Measurements from ENCODE around the gene OR51A4. TPM values are rescaled to one million over a fixed set of nuclear protein-coding genes. Genes with fewer than 3 reads are reported as not detected.
"Not testable (repeated sequence)": the region's sequence is repeated elsewhere in the genome, so short reads cannot be mapped to it uniquely, and the experiment has no call there.

Gene OR51A4, protein sequence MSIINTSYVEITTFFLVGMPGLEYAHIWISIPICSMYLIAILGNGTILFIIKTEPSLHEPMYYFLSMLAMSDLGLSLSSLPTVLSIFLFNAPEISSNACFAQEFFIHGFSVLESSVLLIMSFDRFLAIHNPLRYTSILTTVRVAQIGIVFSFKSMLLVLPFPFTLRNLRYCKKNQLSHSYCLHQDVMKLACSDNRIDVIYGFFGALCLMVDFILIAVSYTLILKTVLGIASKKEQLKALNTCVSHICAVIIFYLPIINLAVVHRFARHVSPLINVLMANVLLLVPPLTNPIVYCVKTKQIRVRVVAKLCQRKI
- total RNA-seq (2014; rRNA removed; shearing (Covaris generic)): not detected in 2 replicates

DNA sequence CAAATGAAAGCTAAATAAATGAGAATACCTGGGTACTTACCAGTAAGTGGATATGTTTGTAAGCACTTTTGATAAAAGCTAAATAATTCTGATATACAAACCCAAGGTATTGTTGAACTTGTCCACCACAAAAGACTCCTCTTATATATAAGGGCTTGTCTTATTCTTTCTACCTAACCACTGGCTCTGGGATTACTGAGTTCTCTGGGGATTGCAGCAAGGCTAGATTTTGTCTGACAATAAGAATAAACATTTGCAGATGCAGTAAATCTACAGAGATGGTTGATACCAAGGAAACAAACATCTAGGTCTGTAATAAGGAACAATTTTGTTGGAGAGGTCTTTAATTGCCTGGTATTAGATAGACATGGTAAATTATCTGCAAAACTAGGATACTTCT lies at the start of gene OR51A4:
TSS of gene OR51A4 (minus strand) at position 101 of the 400 bp plus-strand sequence. CDS start 505 bp downstream, outside the sequence.
- DNase-seq (ENCODE audit: low read depth): no peak

DNA sequence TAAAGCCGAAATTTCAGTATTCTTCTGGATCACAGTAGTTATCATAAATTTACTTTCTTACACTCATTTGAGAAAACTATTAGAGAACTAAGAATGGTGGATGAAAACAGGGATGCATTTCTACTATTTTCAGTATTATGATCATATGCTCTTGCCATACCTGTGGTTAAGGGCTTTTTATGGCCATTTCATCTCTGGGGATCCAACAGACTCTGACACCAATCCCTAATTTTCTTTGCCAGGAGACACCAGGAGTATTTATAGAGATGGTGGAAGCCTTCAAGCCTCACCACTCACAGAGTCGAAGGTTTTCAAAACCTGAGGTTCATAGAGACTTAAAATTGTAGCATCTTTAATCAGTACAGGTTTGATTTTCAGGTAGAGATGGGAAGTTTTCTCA lies 47.1 kb upstream of the OR51A4 start, which contains the start of gene OR51L1:
TSS of gene OR51L1 (plus strand) at position 301 of the 400 bp plus-strand sequence. CDS start 4,132 bp downstream, outside the sequence.
- DNase-seq (ENCODE audit: low read depth): no peak

DNA sequence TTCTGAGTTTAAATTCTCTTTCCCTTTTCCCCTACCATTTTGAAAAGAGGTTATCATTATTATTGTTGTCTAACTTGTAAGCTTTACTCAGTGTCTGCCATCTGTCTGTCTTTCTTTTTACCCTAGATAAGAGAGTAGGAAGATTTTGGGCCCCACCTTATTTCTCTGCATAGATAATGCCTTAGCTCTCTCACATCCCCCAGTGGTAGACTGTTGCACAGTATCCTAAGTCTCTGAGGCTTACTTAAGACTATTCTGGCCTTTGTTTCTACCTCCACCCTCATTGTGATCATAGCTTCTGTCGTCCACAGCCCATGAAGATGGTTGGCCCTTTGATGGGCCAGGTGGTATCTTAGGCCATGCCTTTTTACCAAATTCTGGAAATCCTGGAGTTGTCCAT lies 43.7 kb upstream of the OR51A4 start:
- no peak for DNase-seq (ENCODE audit: low read depth)

DNA sequence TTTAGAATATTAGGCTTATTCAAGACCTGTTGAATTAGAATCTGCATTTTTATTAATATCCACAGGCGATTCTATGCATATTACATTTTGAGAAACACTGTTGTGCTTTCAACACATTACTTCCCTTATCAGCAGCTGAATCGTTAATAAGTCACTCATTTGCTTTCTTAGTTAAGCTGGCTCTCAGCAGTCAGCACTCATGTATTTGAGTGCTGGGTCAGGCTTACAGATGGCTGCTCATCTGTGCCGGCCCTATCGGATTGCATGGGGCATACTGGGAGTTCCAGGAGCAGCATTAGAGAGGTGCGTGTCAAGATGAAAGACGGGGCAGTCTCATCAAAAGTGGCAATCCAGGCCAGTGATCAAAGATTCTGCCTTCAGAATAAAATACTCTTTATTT lies 36.4 kb upstream of the OR51A4 start:
- no peak for DNase-seq (ENCODE audit: low read depth)

DNA sequence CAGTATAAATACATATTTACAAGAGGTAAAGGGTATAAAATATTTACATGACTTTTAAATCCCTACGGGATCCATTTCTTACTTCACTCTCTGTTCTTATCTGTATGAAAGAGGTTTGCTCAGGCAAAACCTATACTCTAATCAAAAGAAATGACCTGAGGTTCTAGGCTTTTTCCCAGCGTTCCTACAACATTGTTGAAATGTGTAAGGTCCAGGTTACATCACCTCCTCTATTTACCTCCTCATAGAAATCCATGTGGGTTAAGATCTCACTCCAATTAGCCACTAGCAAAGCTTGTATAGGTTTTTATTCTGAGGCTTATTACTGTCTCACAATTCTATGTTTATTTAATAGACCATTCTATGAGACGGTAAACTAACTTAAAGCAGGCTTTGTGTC lies 35.3 kb upstream of the OR51A4 start:
- DNase-seq (ENCODE audit: low read depth): no peak

DNA sequence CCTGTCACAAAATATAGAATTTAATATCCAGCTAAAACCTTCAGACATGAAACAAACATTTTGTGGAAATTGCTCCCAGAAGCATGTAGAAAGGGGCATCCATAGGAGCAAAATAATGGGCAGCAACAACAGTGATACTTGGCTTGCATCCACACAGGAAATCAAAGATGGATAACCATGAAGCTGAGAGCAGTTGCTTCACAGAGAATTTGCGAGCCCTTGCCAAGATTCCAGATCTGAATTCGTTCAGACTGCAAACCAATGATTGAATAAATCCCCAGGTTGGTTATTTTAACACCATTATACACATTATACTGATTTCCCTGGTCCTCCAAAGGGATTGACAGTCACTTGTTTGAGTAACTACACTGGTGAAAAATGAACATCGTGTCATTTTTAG lies 31.6 kb upstream of the OR51A4 start:
- DNase-seq (ENCODE audit: low read depth): no peak

DNA sequence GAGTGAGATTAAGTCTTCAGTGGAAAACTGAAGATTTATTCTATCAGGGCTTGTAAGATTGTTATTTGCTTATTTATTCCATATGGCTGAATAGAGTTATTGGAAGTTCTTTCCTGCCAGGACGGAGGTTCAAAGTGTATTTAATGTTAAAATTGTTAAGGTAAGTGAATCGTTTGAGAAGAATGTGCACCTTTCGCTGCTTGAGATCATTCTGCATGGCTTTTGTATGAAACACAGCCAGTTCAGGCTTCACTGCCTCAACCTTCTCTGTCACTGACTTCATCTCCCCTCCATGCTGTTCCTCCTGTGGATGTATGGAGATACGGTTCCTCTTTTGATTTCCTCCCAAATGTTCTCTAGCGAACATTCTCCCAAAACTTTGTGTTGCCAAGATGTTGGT lies 28.0 kb upstream of the OR51A4 start:
- DNase-seq (ENCODE audit: low read depth): no peak

DNA sequence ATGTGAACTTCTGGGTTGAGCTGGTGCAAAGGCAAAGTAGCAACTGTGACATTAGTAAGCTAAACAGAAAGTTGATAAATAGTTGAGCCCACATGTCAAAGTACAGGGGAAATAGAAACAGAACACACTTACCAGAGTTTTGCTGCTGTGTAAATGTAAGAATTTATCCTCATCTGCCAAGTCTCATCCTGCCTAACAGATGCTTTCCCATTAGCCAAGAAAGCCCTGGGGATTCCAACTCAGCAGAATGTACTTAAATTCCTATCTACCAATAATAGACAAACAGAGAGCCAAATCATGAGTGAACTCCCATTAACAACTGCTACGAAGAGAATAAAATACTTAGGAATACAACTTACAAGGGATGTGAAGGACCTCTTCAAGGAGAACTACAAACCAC lies 15.4 kb upstream of the OR51A4 start:
- DNase-seq (ENCODE audit: low read depth): no peak

DNA sequence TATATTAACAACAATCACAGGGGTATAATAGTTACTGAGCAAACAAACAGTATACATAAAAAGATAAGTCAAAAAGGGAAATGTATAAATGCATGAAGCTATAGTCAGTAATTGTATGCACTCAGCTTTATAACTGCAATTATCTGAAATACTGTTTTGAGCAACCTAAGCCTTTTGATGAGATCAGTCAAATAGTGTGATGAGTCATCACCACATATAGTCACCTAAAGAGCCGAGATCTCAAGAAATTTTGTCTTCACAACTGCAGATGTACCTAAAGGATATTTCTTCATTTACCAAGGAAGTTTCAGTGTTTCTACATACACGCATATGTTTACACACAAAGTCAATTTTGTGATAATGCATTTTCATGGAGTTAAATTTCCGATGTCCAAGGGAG lies 13.5 kb upstream of the OR51A4 start:
- no peak for DNase-seq (ENCODE audit: low read depth)

DNA sequence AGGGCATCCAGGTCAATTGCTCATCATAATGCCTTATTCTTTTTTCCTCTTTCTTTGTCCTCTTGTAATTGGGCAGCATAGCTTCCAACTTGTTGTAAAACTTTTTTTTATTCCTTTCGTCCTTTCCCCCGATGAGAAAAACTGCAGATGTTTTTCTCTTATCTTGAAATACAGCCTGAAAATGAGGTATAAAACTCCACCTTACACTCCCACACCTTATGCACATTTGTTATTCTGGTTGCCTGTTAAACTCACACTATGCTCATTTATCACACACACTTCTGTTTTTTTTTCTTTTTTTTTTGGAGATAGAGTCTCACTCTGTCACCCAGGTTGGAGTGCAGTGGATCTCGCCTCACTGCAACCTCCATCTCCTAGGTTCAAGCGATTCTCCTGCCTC lies 10.0 kb upstream of the OR51A4 start:
- DNase-seq (ENCODE audit: low read depth): no peak

DNA sequence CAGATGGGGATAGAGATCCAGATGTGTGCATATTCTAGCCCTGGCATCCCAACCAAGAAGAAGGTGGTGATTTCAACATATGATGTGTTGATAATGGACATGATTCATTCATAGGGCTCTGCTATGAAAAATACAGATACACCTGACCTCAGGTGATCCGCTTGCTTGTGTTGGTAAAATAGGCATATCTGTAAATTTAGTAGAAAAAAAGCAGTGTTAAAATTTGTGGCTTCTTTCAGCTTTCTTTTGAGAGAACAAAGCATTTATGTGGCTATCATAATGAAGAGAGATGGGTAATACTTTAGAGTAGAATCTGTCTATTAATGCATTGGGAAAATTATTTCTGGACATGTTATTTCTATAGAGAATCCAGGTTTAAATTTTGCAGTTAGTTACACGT lies 8.2 kb upstream of the OR51A4 start, which contains the start of gene OR51A2:
TSS of gene OR51A2 (minus strand) at position 101 of the 400 bp plus-strand sequence. CDS start at position 101, 0 bp downstream.
- DNase-seq (ENCODE audit: low read depth): not testable (repeated sequence)

DNA sequence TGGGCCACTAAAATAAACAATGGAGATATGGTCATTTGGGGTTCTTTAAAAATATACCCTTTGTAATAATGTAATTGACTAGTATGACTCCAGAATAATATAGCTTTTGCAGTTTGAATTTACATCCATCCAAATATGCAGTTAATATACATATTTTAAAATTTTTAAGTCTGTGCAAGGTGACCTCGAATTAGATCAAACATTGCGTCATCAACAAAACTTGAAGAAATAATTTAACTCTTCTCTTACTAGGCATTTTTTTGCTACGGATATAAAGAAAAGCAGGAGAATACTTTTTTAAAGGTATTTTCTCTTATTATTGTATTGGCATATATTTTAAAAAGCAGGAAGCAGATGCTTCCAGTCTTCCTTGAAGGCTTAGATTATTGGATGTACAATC lies 10.7 kb downstream of the OR51A4 start:
- no peak for DNase-seq (ENCODE audit: low read depth)

DNA sequence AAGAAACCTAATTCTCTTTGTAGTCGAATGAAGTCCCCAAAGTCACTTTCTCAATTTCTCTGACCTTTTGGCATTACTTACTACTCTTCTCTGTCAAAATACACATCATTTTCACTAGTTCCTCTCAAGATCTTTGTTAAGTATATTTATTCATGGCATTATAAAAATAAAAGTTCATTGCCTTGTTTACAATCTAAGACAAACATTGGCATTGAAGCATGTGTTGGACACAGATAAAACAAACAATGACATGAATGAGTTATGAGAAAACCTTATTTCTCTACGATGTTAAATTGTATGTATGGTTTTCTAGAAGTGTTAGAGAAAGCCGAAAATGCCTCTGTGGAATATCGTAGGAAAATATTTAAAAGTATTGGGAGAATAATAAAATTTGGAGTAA lies 14.7 kb downstream of the OR51A4 start:
- no peak for DNase-seq (ENCODE audit: low read depth)

DNA sequence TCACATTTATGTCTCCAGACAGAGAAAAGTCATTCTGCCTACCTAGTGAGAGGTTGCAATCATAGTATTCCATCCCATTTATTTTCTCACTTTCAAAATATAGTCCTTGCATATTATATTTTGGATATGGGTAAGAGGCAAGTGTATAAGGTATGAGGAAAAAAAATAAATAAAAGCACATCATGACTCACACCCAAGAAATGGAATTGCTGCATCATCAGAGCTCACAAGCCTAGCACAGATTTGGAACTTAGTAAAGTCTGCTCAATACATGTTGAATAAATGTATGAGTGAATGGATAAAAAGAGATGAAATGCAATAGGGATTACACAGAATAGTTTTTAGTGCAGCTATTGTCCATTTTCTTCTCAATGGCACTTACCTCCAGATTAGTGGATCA lies 20.8 kb downstream of the OR51A4 start:
- no peak for DNase-seq (ENCODE audit: low read depth)

DNA sequence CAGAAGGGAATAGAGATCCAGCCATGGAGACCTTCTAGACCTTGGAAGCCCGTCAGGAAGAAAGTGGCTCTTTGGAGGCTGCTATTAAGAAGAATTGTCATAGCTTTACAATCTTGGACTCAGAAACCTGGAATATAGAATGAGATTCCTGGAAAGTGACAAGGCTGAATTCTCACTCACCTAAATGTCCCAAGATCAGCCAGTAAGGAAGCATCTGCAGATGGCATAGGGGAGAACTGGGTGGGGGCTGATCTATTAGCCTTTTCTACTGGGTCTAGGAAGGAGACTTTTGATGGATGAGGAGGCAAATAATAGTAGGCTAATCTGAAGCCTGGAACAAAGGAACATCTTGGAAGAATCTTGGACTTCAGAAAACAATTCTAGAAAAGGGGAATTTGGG lies 23.2 kb downstream of the OR51A4 start, which contains the start of gene OR51G1:
TSS of gene OR51G1 (minus strand) at position 101 of the 400 bp plus-strand sequence. CDS start at position 101, 0 bp downstream.
- no peak for DNase-seq (ENCODE audit: low read depth)

DNA sequence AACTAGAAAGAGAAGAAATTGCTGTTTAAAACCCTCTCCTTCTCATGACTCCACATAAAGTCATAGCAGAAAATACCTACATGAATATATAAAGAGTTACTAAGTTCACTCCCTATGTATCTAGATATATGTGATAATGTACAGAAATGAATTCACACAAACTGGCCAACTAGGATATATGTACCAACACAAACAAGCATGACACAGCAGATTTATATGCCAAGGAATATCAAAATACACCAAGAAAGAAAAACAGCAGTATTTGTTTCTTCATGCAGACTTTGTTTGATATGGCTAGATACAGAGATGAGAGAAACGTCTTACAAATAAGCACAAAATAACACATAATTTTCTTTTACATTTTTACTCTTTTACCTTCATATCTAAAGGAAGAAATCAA lies 25.1 kb downstream of the OR51A4 start:
- DNase-seq (ENCODE audit: low read depth): no peak

DNA sequence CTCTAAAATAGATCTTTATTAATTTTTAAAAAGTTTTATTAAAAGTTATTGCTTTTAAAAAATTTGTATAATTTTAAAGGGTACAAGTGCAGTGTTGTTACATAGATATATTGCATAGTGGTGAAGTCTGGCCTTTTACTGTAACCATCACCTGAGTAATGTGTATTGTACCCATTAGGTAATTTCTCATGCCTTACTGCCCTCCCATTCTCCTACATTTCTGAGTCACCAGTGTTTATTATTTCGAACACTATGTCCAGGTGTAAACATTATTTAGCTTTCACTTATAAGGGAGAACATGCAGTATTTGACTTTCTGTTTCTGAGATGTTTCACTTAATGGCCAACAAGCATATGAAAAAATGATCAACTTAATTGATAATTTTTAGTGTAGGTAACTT lies 25.6 kb downstream of the OR51A4 start:
- no peak for DNase-seq (ENCODE audit: low read depth)

DNA sequence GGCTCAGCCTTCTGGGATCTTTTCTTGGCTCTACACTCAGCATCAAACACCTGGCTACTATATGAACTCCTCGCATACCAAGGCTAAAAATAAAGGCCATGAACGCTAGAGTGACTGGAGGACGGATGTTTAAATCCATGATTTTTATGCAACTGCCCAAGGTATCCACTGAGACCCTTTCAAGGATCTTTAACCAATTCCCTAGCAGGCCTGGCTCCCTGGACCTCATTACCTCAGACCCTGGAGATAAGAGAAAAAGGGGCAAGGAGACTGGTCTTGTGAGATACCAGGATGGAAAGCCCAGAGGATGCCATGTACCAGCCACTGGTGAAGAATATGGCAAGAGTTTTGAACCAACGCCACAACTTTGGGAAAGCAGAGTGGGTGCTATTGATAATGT lies 28.2 kb downstream of the OR51A4 start, which contains the start of gene OR51G2:
TSS of gene OR51G2 (minus strand) at position 101 of the 400 bp plus-strand sequence. CDS start 3,687 bp downstream, outside the sequence.
- no peak for DNase-seq (ENCODE audit: low read depth)

DNA sequence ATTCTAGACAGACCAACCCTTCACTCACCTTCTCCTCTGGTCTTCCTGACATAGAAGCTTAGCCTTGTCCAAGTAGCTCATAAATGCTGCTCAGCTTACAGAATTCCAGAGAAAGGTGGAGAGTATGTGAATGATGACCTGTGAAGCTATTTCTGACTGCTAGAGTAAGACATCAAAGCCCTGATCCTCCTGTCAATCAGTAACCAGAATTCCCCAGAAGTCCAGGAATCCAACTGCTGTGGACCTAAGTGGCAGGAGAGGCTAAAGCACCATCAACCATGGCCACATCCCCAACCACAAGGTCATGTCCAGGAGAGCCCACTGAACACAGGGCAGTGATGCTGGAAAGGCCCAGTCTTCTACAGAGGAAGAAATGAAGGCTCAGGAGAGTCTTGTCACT lies 30.8 kb downstream of the OR51A4 start:
- DNase-seq (ENCODE audit: low read depth): no peak

DNA sequence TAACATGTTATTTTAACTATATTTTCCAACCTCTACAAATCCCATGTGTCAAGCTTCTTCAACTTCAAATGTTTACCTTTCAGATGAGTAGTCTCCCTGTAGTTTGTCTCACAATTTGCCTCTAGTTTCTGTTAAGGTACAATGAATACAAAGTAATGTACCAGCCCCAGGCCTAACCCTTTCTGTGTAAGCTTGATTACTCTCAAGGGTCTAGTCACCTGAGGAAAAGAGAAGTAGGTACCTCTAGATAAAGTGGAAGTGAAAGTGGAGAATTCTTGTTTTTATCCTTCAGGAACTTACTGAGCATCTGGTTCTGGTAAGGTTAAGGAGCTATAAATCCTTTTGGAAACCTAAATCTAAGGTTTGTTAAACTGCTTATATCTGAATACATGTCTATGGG lies 43.9 kb downstream of the OR51A4 start, which contains the start of gene OR51A7:
TSS of gene OR51A7 (plus strand) at position 300 of the 400 bp plus-strand sequence. CDS start 3,587 bp downstream, outside the sequence.
- DNase-seq (ENCODE audit: low read depth): no peak

Data from Daoy (cell line).